ENCODE data around the gene LRBA.

The LRBA gene

GRCh38 chr4:150371869-150372268 lies 643.2 kb downstream of the LRBA start:
- no peak for DNase-seq (ENCODE audit: low read depth)
- H3K4me3 ChIP-seq (replicated peaks; ENCODE audit: low read depth, low read length), result no peak overlapping the region
- no peak for TF ChIP-seq CTCF (IDR thresholded peaks at IDR 0.05; ENCODE audit: low read length, missing control alignments)

GRCh38 chr4:150369434-150370380 lies 645.4 kb downstream of the LRBA start:
- H3K4me3 ChIP-seq (replicated peaks; ENCODE audit: low read depth, low read length), result no peak overlapping the region
- TF ChIP-seq CTCF (IDR thresholded peaks at IDR 0.05; ENCODE audit: low read length, missing control alignments), result no peak
- no peak for DNase-seq (ENCODE audit: low read depth)

- no peak for DNase-seq (ENCODE audit: low read depth)
- no peak for TF ChIP-seq CTCF (IDR thresholded peaks at IDR 0.05; ENCODE audit: low read length, missing control alignments)
- no peak overlapping the region for H3K4me3 ChIP-seq (replicated peaks; ENCODE audit: low read depth, low read length)
Observed at GRCh38 chr4:150368667-150369066, 646.4 kb downstream of the LRBA start.

GRCh38 chr4:150367326-150367725 lies 647.8 kb downstream of the LRBA start:
- H3K4me3 ChIP-seq (replicated peaks; ENCODE audit: low read depth, low read length), result no peak overlapping the region
- DNase-seq (ENCODE audit: low read depth), result no peak
- no peak for TF ChIP-seq CTCF (IDR thresholded peaks at IDR 0.05; ENCODE audit: low read length, missing control alignments)

GRCh38 chr4:150366487-150366999 lies 648.5 kb downstream of the LRBA start:
- H3K4me3 ChIP-seq (replicated peaks; ENCODE audit: low read depth, low read length), result no peak overlapping the region
- no peak for DNase-seq (ENCODE audit: low read depth)
- no peak for TF ChIP-seq CTCF (IDR thresholded peaks at IDR 0.05; ENCODE audit: low read length, missing control alignments)

GRCh38 chr4:150363721-150364688 lies 651.1 kb downstream of the LRBA start:
- no peak for DNase-seq (ENCODE audit: low read depth)
- no peak overlapping the region for H3K4me3 ChIP-seq (replicated peaks; ENCODE audit: low read depth, low read length)
- no peak for TF ChIP-seq CTCF (IDR thresholded peaks at IDR 0.05; ENCODE audit: low read length, missing control alignments)

All from fibroblast of pulmonary artery (primary cell).